HG02852 (cell line): ENCODE results near the gene TYW1B.
"Not testable (repeated sequence)": the region's sequence is repeated elsewhere in the genome, so short reads cannot be mapped to it uniquely, and the experiment has no call there.

Experiments used
- ATAC-seq: cut with Tn5 transposase; IDR thresholded peaks from one replicate; pipeline ENCODE4 v1.9.1; 2021; ENCODE audit warnings: mild to moderate bottlenecking, moderate library complexity; ENCODE audit not compliant: unreplicated experiment

TYW1B gene

GRCh38 chr7:72580142-72580770, 247.7 kb downstream of the TYW1B start:
- not testable (repeated sequence) for ATAC-seq

GRCh38 chr7:72577107-72577506, 250.9 kb downstream of the TYW1B start:
- ATAC-seq = no peak

- ATAC-seq = not testable (repeated sequence)
These were observed 266.0 kb downstream of the TYW1B start for GRCh38 chr7:72561988-72562387.

- not testable (repeated sequence) for ATAC-seq
These were observed 268.5 kb downstream of the TYW1B start for GRCh38 chr7:72559546-72559945.

GRCh38 chr7:72556733-72557132, 271.3 kb downstream of the TYW1B start:
- ATAC-seq = not testable (repeated sequence)

GRCh38 chr7:72555238-72555637, 272.8 kb downstream of the TYW1B start:
- not testable (repeated sequence) for ATAC-seq

GRCh38 chr7:72554401-72554800, 273.6 kb downstream of the TYW1B start:
- not testable (repeated sequence) for ATAC-seq

GRCh38 chr7:72550454-72550853, 277.5 kb downstream of the TYW1B start:
- ATAC-seq = not testable (repeated sequence)

- ATAC-seq = not testable (repeated sequence)
These were observed 281.3 kb downstream of the TYW1B start for GRCh38 chr7:72546586-72547237.

GRCh38 chr7:72544531-72544930, 283.5 kb downstream of the TYW1B start:
- ATAC-seq = not testable (repeated sequence)

- ATAC-seq = no peak
These were observed 287.1 kb downstream of the TYW1B start for GRCh38 chr7:72540923-72541322.

- ATAC-seq = no peak
These were observed 287.8 kb downstream of the TYW1B start for GRCh38 chr7:72540106-72540611.

- ATAC-seq = no peak
These were observed 288.3 kb downstream of the TYW1B start for GRCh38 chr7:72539702-72540101.

GRCh38 chr7:72538856-72539255, 289.1 kb downstream of the TYW1B start:
- ATAC-seq = no peak

- ATAC-seq = no peak
These were observed 289.9 kb downstream of the TYW1B start for GRCh38 chr7:72538147-72538546.

GRCh38 chr7:72536038-72536437, 292.0 kb downstream of the TYW1B start:
- not testable (repeated sequence) for ATAC-seq

GRCh38 chr7:72531048-72531447, 297.0 kb downstream of the TYW1B start:
- ATAC-seq = not testable (repeated sequence)
